Lower leg skin (tissue), 3 donors: ENCODE measurements around the gene DNAH1.

Experiments
- CTCF ChIP-seq, 3 donors: fragments of 450-650 bp; IDR thresholded peaks; one replicate each; pipeline ENCODE4 v1.5.1; 2016; ENCODE audit warnings: antibody characterized with exemption in 3 of 3, mild to moderate bottlenecking in 3 of 3, moderate library complexity in 2 of 3
- POLR2A ChIP-seq, 2 donors: fragments of 450-650 bp; IDR thresholded peaks; one replicate each; pipeline ENCODE4 v1.6.1; 2016 to 2017; ENCODE audit warnings: antibody characterized with exemption in 2 of 2, mild to moderate bottlenecking in 1 of 2, moderate library complexity in 1 of 2

- TF ChIP-seq CTCF (IDR thresholded peaks at IDR 0.05) = no peak
- no peak for TF ChIP-seq POLR2A (IDR thresholded peaks at IDR 0.05)
Measured at GRCh38 chr3:52355526-52355925, 39.4 kb downstream of the DNAH1 start.
